PC-3 (cell line): ENCODE measurements around the gene ELMOD1.

Source experiments
- EZH2 ChIP-seq: fragments of 300-600 bp; sonication (generic); IDR thresholded peaks from one replicate; pipeline ENCODE4 v1.6.1; 2017; ENCODE audit warnings: antibody characterized with exemption, mild to moderate bottlenecking, low read length; ENCODE audit not compliant: unreplicated experiment
- TF ChIP-seq, protein P1 (sequence below): fragments of 300-600 bp; sonication (generic); conservative IDR thresholded peaks from 2 replicates; pipeline ENCODE4 v1.5.1; 2017; ENCODE audit warnings: antibody characterized with exemption, low read depth, mild to moderate bottlenecking, low read length

DNA sequence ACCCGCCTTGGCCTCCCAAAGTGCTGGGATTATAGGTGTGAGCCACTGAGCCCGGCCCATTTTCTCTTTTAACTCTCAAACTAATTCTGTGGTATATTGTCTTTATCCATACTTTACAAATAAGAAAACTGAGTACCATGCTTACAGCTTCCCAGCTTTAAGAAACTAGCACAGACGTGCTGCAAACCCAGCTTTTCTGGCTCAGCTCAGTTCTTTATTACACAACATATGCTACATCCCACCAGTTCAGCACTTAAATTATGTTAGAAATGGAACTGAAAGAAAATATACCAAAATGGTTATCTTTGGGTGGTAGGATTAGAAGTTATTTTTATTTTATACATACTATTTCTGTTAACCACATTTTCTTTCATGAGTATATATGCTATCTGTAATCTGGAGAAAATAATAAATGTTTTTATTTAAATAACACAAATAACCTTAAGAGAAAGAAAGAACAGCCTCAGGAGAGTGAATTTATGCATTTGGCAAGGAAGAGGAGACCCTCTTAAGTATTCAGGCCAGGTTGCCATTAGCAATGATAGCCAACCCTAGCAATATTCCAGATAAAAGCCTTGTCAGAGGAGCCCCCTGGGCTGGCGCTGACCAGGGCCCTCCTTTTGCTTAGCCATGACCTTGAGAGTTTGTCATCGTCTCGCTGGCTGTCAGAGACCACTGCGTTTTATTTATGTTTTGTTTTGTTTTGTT lies 87.1 kb downstream of the ELMOD1 start:
- TF ChIP-seq, protein P1, sequence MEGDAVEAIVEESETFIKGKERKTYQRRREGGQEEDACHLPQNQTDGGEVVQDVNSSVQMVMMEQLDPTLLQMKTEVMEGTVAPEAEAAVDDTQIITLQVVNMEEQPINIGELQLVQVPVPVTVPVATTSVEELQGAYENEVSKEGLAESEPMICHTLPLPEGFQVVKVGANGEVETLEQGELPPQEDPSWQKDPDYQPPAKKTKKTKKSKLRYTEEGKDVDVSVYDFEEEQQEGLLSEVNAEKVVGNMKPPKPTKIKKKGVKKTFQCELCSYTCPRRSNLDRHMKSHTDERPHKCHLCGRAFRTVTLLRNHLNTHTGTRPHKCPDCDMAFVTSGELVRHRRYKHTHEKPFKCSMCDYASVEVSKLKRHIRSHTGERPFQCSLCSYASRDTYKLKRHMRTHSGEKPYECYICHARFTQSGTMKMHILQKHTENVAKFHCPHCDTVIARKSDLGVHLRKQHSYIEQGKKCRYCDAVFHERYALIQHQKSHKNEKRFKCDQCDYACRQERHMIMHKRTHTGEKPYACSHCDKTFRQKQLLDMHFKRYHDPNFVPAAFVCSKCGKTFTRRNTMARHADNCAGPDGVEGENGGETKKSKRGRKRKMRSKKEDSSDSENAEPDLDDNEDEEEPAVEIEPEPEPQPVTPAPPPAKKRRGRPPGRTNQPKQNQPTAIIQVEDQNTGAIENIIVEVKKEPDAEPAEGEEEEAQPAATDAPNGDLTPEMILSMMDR: no peak
- no peak for TF ChIP-seq EZH2
